WERI-Rb-1 (cell line): ENCODE results near the gene EPHA2.

ENCODE experiments used
- DNase-seq: peaks from one replicate; pipeline ENCODE4 v3.0.0-alpha.2; 2020
- H3K27ac ChIP-seq: fragments of 250-450 bp; sonication (Bioruptor Pico); 2 replicates; pipeline ENCODE4 v1.5.1; 2020; ENCODE audit warnings: mild to moderate bottlenecking, moderate library complexity
- H3K27me3 ChIP-seq: fragments of 250-450 bp; sonication (Bioruptor Pico); 2 replicates; pipeline ENCODE4 v1.5.1; 2021; ENCODE audit warnings: mild to moderate bottlenecking, low read depth, moderate library complexity; ENCODE audit not compliant: insufficient read depth, severe bottlenecking
- H3K36me3 ChIP-seq: fragments of 250-450 bp; sonication (Bioruptor Pico); 2 replicates; pipeline ENCODE4 v1.5.1; 2020; ENCODE audit warnings: mild to moderate bottlenecking, moderate library complexity
- H3K4me3 ChIP-seq: 2 replicates; pipeline ENCODE4 v1.5.1; 2011; ENCODE audit warnings: low read depth, mild to moderate bottlenecking, control low read depth, low read length
- H3K9me3 ChIP-seq: fragments of 250-450 bp; sonication (Bioruptor Pico); 2 replicates; pipeline ENCODE4 v1.5.1; 2021; ENCODE audit warnings: mild to moderate bottlenecking, moderate library complexity; ENCODE audit not compliant: severe bottlenecking
- CTCF ChIP-seq: IDR thresholded peaks from 2 replicates; pipeline ENCODE4 v1.5.1; 2011; ENCODE audit warnings: low read depth, mild to moderate bottlenecking, control low read depth, inconsistent platforms, low read length

Gene EPHA2

GRCh38 chr1:16147156-16147926 is 8.5 kb downstream of the EPHA2 start:
- Histone ChIP-seq H3K27ac (no peak overlapping the region), H3K9me3 (no peaks in the 10 kb centered on the region)
- no peak for DNase-seq

DNA sequence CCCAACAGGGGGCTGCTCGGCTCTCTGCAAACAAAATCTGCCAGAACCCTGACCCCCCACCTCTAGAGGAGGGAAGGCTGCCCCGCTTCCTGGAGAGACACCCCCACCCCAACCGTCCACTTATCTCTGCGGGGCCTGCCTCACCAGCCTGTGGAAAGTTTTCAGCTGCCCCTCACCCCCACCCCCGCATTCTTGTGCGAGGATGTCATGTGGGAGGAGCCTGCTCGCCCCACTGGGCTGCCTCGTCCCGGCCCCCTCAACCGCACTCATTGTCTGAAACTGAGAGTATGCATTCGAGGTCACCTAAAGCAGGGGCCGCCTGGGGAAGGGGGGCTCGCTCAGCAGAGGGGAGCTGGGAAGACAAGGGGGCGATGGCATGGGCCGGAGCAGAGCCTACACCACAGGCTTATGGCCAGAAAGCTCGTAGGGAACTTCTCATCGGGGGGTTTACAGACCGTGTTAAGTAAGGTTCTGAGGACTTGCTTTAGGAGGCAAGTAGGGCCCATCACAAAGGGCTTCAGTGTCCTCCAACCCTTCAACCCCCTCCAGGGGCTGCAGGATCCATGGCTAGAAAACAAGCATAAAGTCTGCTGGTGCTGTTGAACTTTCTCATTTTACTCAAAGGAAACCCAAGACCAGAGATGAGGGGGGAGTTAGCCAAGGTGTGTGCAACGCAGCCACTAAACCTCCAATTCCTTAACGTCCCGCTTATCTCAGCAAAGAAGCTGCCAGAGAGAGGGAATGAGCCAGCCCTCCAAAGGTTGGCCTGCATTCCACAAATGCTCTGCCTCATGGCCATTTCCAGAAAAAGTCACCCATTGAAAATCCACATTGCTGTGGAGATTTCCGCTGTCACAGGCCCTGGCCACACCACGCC is 9.4 kb downstream of the EPHA2 start:
- Histone ChIP-seq H3K27ac (no peak overlapping the region), H3K9me3 (no peaks in the 10 kb centered on the region), H3K27me3 (no peaks in the 10 kb centered on the region), H3K4me3 (no peak overlapping the region), H3K36me3 (no peaks in the 10 kb centered on the region)
- no peak for TF ChIP-seq CTCF
- DNase-seq: no peak

More at GRCh38 chr1:16147156-16147926, 8.5 kb downstream of the EPHA2 start:
- no peaks in the 10 kb centered on the region for H3K36me3 ChIP-seq
- no peak overlapping the region for H3K4me3 ChIP-seq
- no peaks in the 10 kb centered on the region for H3K27me3 ChIP-seq
- TF ChIP-seq CTCF: no peak

DNA sequence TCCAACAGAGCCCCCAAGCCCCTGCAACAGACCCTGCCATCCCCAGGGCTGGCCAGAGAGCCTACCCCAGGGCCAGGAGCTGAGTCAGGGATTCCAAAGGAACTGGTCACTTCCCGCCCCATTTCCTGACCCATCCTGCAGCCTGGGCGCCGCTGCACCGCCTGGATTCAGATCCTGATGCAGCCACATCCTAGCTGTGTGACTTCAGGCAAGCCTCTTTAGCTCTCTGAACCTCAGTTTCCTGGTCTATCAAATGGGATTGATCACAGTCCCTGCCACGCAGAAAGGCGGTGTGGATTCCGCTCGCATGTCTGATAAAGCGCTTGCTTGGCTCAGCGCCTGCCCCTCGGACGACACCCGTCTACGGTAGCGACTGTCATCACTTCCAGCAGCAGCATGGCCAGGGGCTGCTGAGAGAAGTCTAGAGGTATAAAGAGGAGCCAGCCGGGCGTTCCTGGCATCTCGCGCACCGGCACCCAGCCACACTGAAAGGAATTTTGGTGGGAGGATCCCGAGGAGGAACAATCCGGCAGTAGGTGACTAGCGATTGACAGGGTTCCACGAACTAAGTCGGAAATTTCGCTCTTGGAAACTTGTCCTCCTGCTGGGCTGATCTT is 10.1 kb downstream of the EPHA2 start:
- no peak for DNase-seq
- Histone ChIP-seq H3K4me3 (no peak overlapping the region), H3K27ac (no peak overlapping the region), H3K36me3 (no peaks in the 10 kb centered on the region), H3K9me3 (no peaks in the 10 kb centered on the region), H3K27me3 (no peaks in the 10 kb centered on the region)
- TF ChIP-seq CTCF: no peak

GRCh38 chr1:16145030-16145661 is 10.7 kb downstream of the EPHA2 start:
- no peaks in the 10 kb centered on the region for H3K9me3 ChIP-seq
- no peaks in the 10 kb centered on the region for H3K27me3 ChIP-seq
- DNase-seq: no peak
- H3K4me3 ChIP-seq: no peak overlapping the region
- H3K27ac ChIP-seq: no peak overlapping the region
- no peak for TF ChIP-seq CTCF
- H3K36me3 ChIP-seq: no peaks in the 10 kb centered on the region

- Histone ChIP-seq H3K9me3 (no peaks in the 10 kb centered on the region), H3K36me3 (no peaks in the 10 kb centered on the region), H3K27ac (no peak overlapping the region), H3K27me3 (no peaks in the 10 kb centered on the region), H3K4me3 (no peak overlapping the region)
- DNase-seq: no peak
- TF ChIP-seq CTCF: no peak
Observed at GRCh38 chr1:16144325-16145029, 11.4 kb downstream of the EPHA2 start.
